ENCODE measurements around the gene PCP2. TPM values are rescaled to one million over a fixed set of nuclear protein-coding genes. Genes with fewer than 3 reads are reported as not detected.

PCP2 gene
- total and polyA plus RNA-seq, 2 of the 13 experiments (the other 11 are each of a cell fraction or from before 2014, with no cell fraction given), result 0.62 TPM; not detected in 1

GRCh38 chr19:7680606-7681339, 47.3 kb upstream of the PCP2 start, which contains the start of gene TRAPPC5 (continued):
- no peak; the same call in 1 of the 2 replicates for TF ChIP-seq MXD4 (CRISPR knock-in tag; IDR thresholded peaks at IDR 0.05)
- TF ChIP-seq KLF6 (CRISPR knock-in tag; IDR thresholded peaks at IDR 0.05), result 0 out of 2 replicates have a peak, but pooled peaks have one; percentile 27
- TF ChIP-seq ZNF496 (CRISPR knock-in tag; IDR thresholded peaks at IDR 0.05; ENCODE audit: insufficient replicate concordance), result no peak
- TF ChIP-seq, protein P1, sequence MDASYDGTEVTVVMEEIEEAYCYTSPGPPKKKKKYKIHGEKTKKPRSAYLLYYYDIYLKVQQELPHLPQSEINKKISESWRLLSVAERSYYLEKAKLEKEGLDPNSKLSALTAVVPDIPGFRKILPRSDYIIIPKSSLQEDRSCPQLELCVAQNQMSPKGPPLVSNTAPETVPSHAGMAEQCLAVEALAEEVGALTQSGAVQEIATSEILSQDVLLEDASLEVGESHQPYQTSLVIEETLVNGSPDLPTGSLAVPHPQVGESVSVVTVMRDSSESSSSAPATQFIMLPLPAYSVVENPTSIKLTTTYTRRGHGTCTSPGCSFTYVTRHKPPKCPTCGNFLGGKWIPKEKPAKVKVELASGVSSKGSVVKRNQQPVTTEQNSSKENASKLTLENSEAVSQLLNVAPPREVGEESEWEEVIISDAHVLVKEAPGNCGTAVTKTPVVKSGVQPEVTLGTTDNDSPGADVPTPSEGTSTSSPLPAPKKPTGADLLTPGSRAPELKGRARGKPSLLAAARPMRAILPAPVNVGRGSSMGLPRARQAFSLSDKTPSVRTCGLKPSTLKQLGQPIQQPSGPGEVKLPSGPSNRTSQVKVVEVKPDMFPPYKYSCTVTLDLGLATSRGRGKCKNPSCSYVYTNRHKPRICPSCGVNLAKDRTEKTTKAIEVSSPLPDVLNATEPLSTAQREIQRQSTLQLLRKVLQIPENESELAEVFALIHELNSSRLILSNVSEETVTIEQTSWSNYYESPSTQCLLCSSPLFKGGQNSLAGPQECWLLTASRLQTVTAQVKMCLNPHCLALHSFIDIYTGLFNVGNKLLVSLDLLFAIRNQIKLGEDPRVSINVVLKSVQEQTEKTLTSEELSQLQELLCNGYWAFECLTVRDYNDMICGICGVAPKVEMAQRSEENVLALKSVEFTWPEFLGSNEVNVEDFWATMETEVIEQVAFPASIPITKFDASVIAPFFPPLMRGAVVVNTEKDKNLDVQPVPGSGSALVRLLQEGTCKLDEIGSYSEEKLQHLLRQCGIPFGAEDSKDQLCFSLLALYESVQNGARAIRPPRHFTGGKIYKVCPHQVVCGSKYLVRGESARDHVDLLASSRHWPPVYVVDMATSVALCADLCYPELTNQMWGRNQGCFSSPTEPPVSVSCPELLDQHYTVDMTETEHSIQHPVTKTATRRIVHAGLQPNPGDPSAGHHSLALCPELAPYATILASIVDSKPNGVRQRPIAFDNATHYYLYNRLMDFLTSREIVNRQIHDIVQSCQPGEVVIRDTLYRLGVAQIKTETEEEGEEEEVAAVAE (CRISPR knock-in tag; IDR thresholded peaks at IDR 0.05; ENCODE audit: borderline replicate concordance), result no peak
- no peak for TF ChIP-seq NFKB2 (CRISPR knock-in tag; IDR thresholded peaks at IDR 0.05; ENCODE audit: borderline replicate concordance)
- no peak for TF ChIP-seq ZFAT (CRISPR knock-in tag; conservative IDR thresholded peaks at IDR 0.05)
- TF ChIP-seq, protein P2, sequence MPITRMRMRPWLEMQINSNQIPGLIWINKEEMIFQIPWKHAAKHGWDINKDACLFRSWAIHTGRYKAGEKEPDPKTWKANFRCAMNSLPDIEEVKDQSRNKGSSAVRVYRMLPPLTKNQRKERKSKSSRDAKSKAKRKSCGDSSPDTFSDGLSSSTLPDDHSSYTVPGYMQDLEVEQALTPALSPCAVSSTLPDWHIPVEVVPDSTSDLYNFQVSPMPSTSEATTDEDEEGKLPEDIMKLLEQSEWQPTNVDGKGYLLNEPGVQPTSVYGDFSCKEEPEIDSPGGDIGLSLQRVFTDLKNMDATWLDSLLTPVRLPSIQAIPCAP (CRISPR knock-in tag; IDR thresholded peaks at IDR 0.05; ENCODE audit: low read depth), result no peak
- TF ChIP-seq MTF1 (CRISPR knock-in tag; IDR thresholded peaks at IDR 0.05), result no peak
- TF ChIP-seq MBD4 (IDR thresholded peaks at IDR 0.05; ENCODE audit: borderline replicate concordance, low read length), result no peak
- no peak for TF ChIP-seq TCF7 (IDR thresholded peaks at IDR 0.05; ENCODE audit: low read depth)
- no peak for TF ChIP-seq ZNF572 (CRISPR knock-in tag; IDR thresholded peaks at IDR 0.05)
- TF ChIP-seq MYC (CRISPR knock-in tag; IDR thresholded peaks at IDR 0.05; ENCODE audit: borderline replicate concordance), result peak; percentile 45
- TF ChIP-seq SMC3 (IDR thresholded peaks at IDR 0.05; ENCODE audit: low read length), result no peak; the same call in 1 of the 2 replicates
- TF ChIP-seq SRSF9 (IDR thresholded peaks at IDR 0.05; ENCODE audit: borderline replicate concordance, insufficient read depth, low read depth, low read length, poor library complexity, severe bottlenecking), result no peak
- 0 out of 2 replicates have a peak, but pooled peaks have one; percentile 35 for TF ChIP-seq BRD4 (CRISPR knock-in tag; IDR thresholded peaks at IDR 0.05)
- peak; percentile 75; the same call in 1 of the 2 replicates for TF ChIP-seq ZNF343 (CRISPR knock-in tag; IDR thresholded peaks at IDR 0.05)
- no peak for TF ChIP-seq NBN (conservative IDR thresholded peaks at IDR 0.05)
- no peak for TF ChIP-seq TFDP1 (CRISPR knock-in tag; IDR thresholded peaks at IDR 0.05; ENCODE audit: borderline replicate concordance)
- peak; percentile 89 for TF ChIP-seq GATAD1 (CRISPR knock-in tag; IDR thresholded peaks at IDR 0.05)
- no peak for TF ChIP-seq THYN1 (CRISPR knock-in tag; IDR thresholded peaks at IDR 0.05; ENCODE audit: borderline replicate concordance, low read depth)
- TF ChIP-seq, protein P3, sequence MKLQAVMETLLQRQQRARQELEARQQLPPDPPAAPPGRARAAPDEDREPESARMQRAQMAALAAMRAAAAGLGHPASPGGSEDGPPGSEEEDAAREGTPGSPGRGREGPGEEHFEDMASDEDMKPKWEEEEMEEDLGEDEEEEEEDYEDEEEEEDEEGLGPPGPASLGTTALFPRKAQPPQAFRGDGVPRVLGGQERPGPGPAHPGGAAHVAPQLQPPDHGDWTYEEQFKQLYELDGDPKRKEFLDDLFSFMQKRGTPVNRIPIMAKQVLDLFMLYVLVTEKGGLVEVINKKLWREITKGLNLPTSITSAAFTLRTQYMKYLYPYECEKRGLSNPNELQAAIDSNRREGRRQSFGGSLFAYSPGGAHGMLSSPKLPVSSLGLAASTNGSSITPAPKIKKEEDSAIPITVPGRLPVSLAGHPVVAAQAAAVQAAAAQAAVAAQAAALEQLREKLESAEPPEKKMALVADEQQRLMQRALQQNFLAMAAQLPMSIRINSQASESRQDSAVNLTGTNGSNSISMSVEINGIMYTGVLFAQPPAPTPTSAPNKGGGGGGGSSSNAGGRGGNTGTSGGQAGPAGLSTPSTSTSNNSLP (IDR thresholded peaks at IDR 0.05; ENCODE audit: low read depth, low read length), result no peak
- peak; percentile 40; the same call in 1 of the 2 replicates for TF ChIP-seq NR0B2 (CRISPR knock-in tag; IDR thresholded peaks at IDR 0.05)
